OCI-LY7 (cell line): ENCODE data around the gene CNTLN. TPM values are rescaled to one million over a fixed set of nuclear protein-coding genes. Genes with fewer than 3 reads are reported as not detected.
A peak's percentile ranks its signal among the peaks of the same experiment; 100 is the strongest.

ENCODE experiments used
- BruUV-seq: library from RNA; stranded (reverse); fragments of 400-500 nt; replicated peaks from 2 replicates; lab custom pipeline; 2021; lab: Mats Ljungman, UMichigan
- CTCF ChIA-PET: fragments of 300-600 bp; sonication (Branson Sonifier 250); formaldehyde crosslinking; loops from one replicate; lab custom pipeline; 2022; ENCODE audit warnings: antibody characterized with exemption; ENCODE audit not compliant: unreplicated experiment; lab: Charles Lee
- POLR2A ChIA-PET: fragments of 300-600 bp; sonication (Branson Sonifier 250); formaldehyde crosslinking; loops from one replicate; lab custom pipeline; 2022; ENCODE audit warnings: antibody characterized with exemption; lab: Charles Lee
- DNase-seq: peaks from one replicate; pipeline ENCODE4 v3.0.0-alpha.2; 2015; ENCODE audit warnings: low spot score
- H2AFZ ChIP-seq: fragments of 200-600 bp; sonication (generic), shearing (Covaris generic); 2 replicates; pipeline ENCODE4 v1.6.1; 2014; ENCODE audit warnings: mild to moderate bottlenecking, antibody characterized with exemption, low read length, moderate library complexity
- H3K27ac ChIP-seq: fragments of 200-600 bp; sonication (generic); 2 replicates; pipeline ENCODE4 v1.5.1; 2014; ENCODE audit warnings: mixed run types, low read depth, mild to moderate bottlenecking, moderate library complexity, low read length, inconsistent platforms; ENCODE audit not compliant: poor library complexity, severe bottlenecking
- H3K36me3 ChIP-seq: fragments of 200-600 bp; sonication (generic); 2 replicates; pipeline ENCODE4 v1.6.1; 2014; ENCODE audit warnings: mild to moderate bottlenecking, antibody characterized with exemption, low read length, moderate library complexity, mixed read lengths; ENCODE audit not compliant: insufficient read depth
- H3K4me1 ChIP-seq: fragments of 200-600 bp; sonication (generic); 2 replicates; pipeline ENCODE4 v1.5.1; 2014; ENCODE audit warnings: mild to moderate bottlenecking, low read length; ENCODE audit not compliant: insufficient read depth, poor library complexity, severe bottlenecking
- H3K4me2 ChIP-seq: fragments of 200-600 bp; sonication (generic); 2 replicates; pipeline ENCODE4 v1.6.1; 2014; ENCODE audit warnings: mild to moderate bottlenecking, low read length
- H3K4me3 ChIP-seq: fragments of 200-600 bp; sonication (generic); 2 replicates; pipeline ENCODE4 v1.5.1; 2014; ENCODE audit warnings: mild to moderate bottlenecking, low read depth, low read length; ENCODE audit not compliant: poor library complexity, severe bottlenecking
- H3K79me2 ChIP-seq: fragments of 200-600 bp; sonication (generic); 2 replicates; pipeline ENCODE4 v1.6.1; 2016; ENCODE audit warnings: low read depth, mild to moderate bottlenecking, low read length, moderate library complexity, mixed read lengths; ENCODE audit not compliant: insufficient read depth
- H3K9me2 ChIP-seq: fragments of 200-600 bp; sonication (generic); 2 replicates; pipeline ENCODE4 v1.6.1; 2016; ENCODE audit warnings: mild to moderate bottlenecking, low read length, mixed read lengths; ENCODE audit not compliant: insufficient read depth
- H3K9me3 ChIP-seq: fragments of 200-600 bp; sonication (generic); 2 replicates; pipeline ENCODE4 v1.6.1; 2014; ENCODE audit warnings: mild to moderate bottlenecking, mixed run types, low read length, mixed read lengths
- H4K20me1 ChIP-seq: fragments of 200-600 bp; sonication (generic); 2 replicates; pipeline ENCODE4 v1.6.1; 2014; ENCODE audit warnings: mild to moderate bottlenecking, antibody characterized with exemption, low read length, moderate library complexity, mixed read lengths; ENCODE audit not compliant: insufficient read depth
- CTCF ChIP-seq: fragments of 200-600 bp; sonication (generic); conservative IDR thresholded peaks from 2 replicates; pipeline ENCODE4 v1.5.1; 2014; ENCODE audit warnings: mild to moderate bottlenecking, antibody characterized with exemption, low read length, moderate library complexity, mixed read lengths
- EZH2phosphoT487 ChIP-seq: fragments of 200-600 bp; sonication (generic); IDR thresholded peaks from 2 replicates; pipeline ENCODE4 v1.6.1; 2018; ENCODE audit warnings: low read depth, borderline replicate concordance, mild to moderate bottlenecking, mixed run types, antibody characterized with exemption, low read length, moderate library complexity, mixed read lengths
- intact Hi-C: fragments of 100-400 bp; cut with micrococcal nuclease; formaldehyde crosslinking; loops from one replicate; pipeline ENCODE4 v1.10.0; 2022; ENCODE audit not compliant: unreplicated experiment
- total RNA-seq, 2 experiments: library from RNA; depleted of rRNA in 1 of 2; stranded (reverse); fragments of >200 nt in 1 of 2; shearing (Covaris generic) in 1 of 2; gene quantifications; 2 replicates each; pipeline ENCODE4 v1.2.3, GENCODE V29; 2014 to 2022

Gene CNTLN
- total RNA-seq, 2 experiments from 2014 or later, result not detected

GRCh38 chr9:17398350-17398749 is 263.5 kb downstream of the CNTLN start:
- DNase-seq, result no peak
- POLR2A ChIA-PET, result no interaction called here
- Histone ChIP-seq H4K20me1 (no peaks in the 10 kb centered on the region), H3K27ac (no peak overlapping the region), H3K36me3 (no peaks in the 10 kb centered on the region), H3K4me2 (no peak overlapping the region), H3K9me3 (no peaks in the 10 kb centered on the region), H3K4me1 (no peaks in the 10 kb centered on the region), H3K4me3 (no peak overlapping the region), H2AFZ (no peak overlapping the region), H3K9me2 (no peaks in the 10 kb centered on the region), H3K79me2 (no peaks in the 10 kb centered on the region)
- intact Hi-C loops, result no loop called here
- no TSS peak for BruUV-seq
- no peak for TF ChIP-seq EZH2phosphoT487
- no peak for TF ChIP-seq CTCF
- CTCF ChIA-PET, result no interaction called here

GRCh38 chr9:17401858-17402257 is 267.0 kb downstream of the CNTLN start:
- Histone ChIP-seq H3K4me2 (no peak overlapping the region), H3K9me2 (no peaks in the 10 kb centered on the region), H2AFZ (no peak overlapping the region), H3K4me3 (no peak overlapping the region), H3K79me2 (no peaks in the 10 kb centered on the region), H3K9me3 (no peaks in the 10 kb centered on the region), H4K20me1 (no peaks in the 10 kb centered on the region), H3K36me3 (no peaks in the 10 kb centered on the region), H3K4me1 (no peaks in the 10 kb centered on the region), H3K27ac (no peak overlapping the region)
- ChIA-PET CTCF (no interaction called here), POLR2A (interaction anchor here (0.7 kb wide), 1 partner anchor 506 kb away, joined by 3 read pairs; no protein-coding TSS in a partner anchor)
- DNase-seq, result no peak
- BruUV-seq, result no TSS peak
- intact Hi-C loops, result no loop called here
- TF ChIP-seq EZH2phosphoT487 (no peak), CTCF (no peak)

GRCh38 chr9:17402309-17402708 is 267.5 kb downstream of the CNTLN start:
- intact Hi-C loops, result no loop called here
- no peak overlapping the region for H3K4me2 ChIP-seq
- no peak overlapping the region for H3K4me3 ChIP-seq
- no peaks in the 10 kb centered on the region for H3K4me1 ChIP-seq
- no TSS peak for BruUV-seq
- H3K9me2 ChIP-seq, result no peaks in the 10 kb centered on the region
- CTCF ChIA-PET, result no interaction called here
- H2AFZ ChIP-seq, result no peak overlapping the region
- H3K27ac ChIP-seq, result no peak overlapping the region
- H3K9me3 ChIP-seq, result no peaks in the 10 kb centered on the region
- H3K36me3 ChIP-seq, result no peaks in the 10 kb centered on the region
- H4K20me1 ChIP-seq, result no peaks in the 10 kb centered on the region
- no peak for DNase-seq
- TF ChIP-seq CTCF (peak; percentile 42; the same call in 1 of the 2 replicates), EZH2phosphoT487 (no peak)
- H3K79me2 ChIP-seq, result no peaks in the 10 kb centered on the region
- POLR2A ChIA-PET, result interaction anchor here (0.7 kb wide), 1 partner anchor 633 kb away, joined by 4 read pairs; no protein-coding TSS in a partner anchor
